A673 (cell line): ENCODE results near the gene ZNF473. TPM values are rescaled to one million over a fixed set of nuclear protein-coding genes. Genes with fewer than 3 reads are reported as not detected.

Experiments used
- BruUV-seq: library from RNA; stranded (reverse); fragments of 400-500 nt; replicated peaks from 2 replicates; lab custom pipeline; 2021; lab: Mats Ljungman, UMichigan
- CTCF ChIA-PET: fragments of 300-600 bp; sonication (Branson Sonifier 250); formaldehyde crosslinking; loops from one replicate; lab custom pipeline; 2022; ENCODE audit warnings: antibody characterized with exemption; lab: Charles Lee
- POLR2A ChIA-PET: fragments of 300-600 bp; sonication (Branson Sonifier 250); formaldehyde crosslinking; loops from one replicate; lab custom pipeline; 2022; ENCODE audit warnings: antibody characterized with exemption; ENCODE audit not compliant: low non-redundant PET; lab: Charles Lee
- DNase-seq: peaks from one replicate; pipeline ENCODE4 v3.0.0-alpha.2; 2015; ENCODE audit warnings: low spot score
- H3K27ac ChIP-seq: fragments of 200-600 bp; sonication (generic); 2 replicates; pipeline ENCODE4 v1.5.1; 2016; ENCODE audit warnings: mixed run types, low read depth, mild to moderate bottlenecking, mixed read lengths, antibody characterized with exemption, low read length; ENCODE audit not compliant: poor library complexity, severe bottlenecking
- H3K27me3 ChIP-seq: fragments of 200-600 bp; sonication (generic); replicated peaks from 2 replicates; pipeline ENCODE4 v1.6.1; 2017; ENCODE audit warnings: mixed run types, low read depth, mild to moderate bottlenecking, mixed read lengths, antibody characterized with exemption, low read length; ENCODE audit not compliant: insufficient read depth, poor library complexity
- H3K36me3 ChIP-seq: fragments of 200-600 bp; sonication (generic); 2 replicates; pipeline ENCODE4 v1.6.1; 2016; ENCODE audit warnings: mixed run types, mild to moderate bottlenecking, mixed read lengths, antibody characterized with exemption, low read length; ENCODE audit not compliant: insufficient read depth, poor library complexity, severe bottlenecking
- H3K4me1 ChIP-seq: fragments of 200-600 bp; sonication (generic); 2 replicates; pipeline ENCODE4 v1.6.1; 2017; ENCODE audit warnings: mixed run types, mild to moderate bottlenecking, mixed read lengths, antibody characterized with exemption, low read length; ENCODE audit not compliant: insufficient read depth, poor library complexity, severe bottlenecking
- H3K4me3 ChIP-seq: fragments of 200-600 bp; sonication (generic); 2 replicates; pipeline ENCODE4 v1.5.1; 2016; ENCODE audit warnings: low read depth, mixed run types, mild to moderate bottlenecking, mixed read lengths, low read length; ENCODE audit not compliant: poor library complexity, severe bottlenecking
- H3K9me3 ChIP-seq: fragments of 200-600 bp; sonication (generic); 2 replicates; pipeline ENCODE4 v1.6.1; 2016; ENCODE audit warnings: mixed run types, low read depth, mild to moderate bottlenecking, mixed read lengths, antibody characterized with exemption, low read length; ENCODE audit not compliant: poor library complexity, severe bottlenecking
- EZH2 ChIP-seq: fragments of 200-600 bp; sonication (generic); IDR thresholded peaks from 2 replicates; pipeline ENCODE4 v1.6.1; 2017; ENCODE audit warnings: borderline replicate concordance, low read depth, mild to moderate bottlenecking, mixed read lengths, antibody characterized with exemption, low read length; ENCODE audit not compliant: poor library complexity, severe bottlenecking
- intact Hi-C: fragments of 100-400 bp; cut with micrococcal nuclease; formaldehyde crosslinking; loops from one replicate; pipeline ENCODE4 v1.10.0; 2022; ENCODE audit not compliant: unreplicated experiment
- total RNA-seq: library from RNA; stranded (reverse); gene quantifications from 2 replicates; pipeline ENCODE4 v1.2.3, GENCODE V29; 2021
- TF ChIP-seq, protein P1 (sequence below): fragments of 300-800, 200-600 bp; sonication (generic); conservative IDR thresholded peaks from 2 replicates; pipeline ENCODE4 v1.5.1; 2017; ENCODE audit warnings: low read depth, mild to moderate bottlenecking, antibody characterized with exemption, low read length, moderate library complexity, mixed read lengths

ZNF473 gene
- total RNA-seq, 1 experiment from 2014 or later: 15.6 TPM

DNA sequence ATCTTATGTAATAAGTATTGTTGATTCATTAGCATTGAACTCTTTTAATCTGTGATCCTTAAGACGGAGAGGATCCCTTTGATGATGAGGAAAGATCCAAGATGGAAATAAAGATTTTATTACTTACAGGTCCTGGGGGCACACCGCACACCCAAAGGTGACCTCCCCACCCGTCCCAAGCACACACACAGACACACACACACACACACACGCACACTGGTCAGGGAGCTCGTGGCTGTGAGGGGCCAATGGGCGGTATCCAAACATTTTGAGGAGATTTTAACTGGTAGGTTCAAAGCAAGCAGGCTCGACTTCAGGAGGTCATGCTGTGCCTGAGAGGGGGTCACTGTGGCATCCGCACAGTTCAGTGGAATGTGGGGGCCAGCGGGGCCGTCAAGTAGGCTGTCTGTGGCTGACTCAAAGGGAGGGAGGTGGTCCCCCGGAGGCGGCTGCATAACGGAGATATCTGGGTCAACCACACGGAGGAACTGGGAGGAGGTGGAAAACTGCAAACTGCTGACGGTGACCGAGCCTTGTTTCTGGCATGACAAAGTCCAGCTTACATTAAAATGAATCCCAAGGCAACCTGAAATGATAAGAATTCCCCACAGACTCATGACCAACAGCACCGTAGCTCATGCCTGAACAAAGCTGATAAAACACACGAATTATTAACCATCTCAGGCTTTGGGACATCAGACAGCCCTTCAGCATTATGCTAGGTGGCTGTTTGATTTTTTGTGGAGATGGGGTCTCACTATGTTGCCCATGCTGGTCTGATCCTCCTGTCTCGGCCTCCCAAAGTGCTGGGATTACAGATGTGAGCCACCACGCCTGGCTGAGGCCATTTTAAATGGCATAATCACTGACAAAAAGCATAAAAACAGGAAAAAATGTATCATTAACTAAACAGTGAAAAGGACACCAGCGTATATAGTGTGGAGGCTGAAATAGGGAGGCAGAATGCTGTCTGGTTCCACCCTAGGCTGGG lies 43.9 kb upstream of the ZNF473 start:
- BruUV-seq: no TSS peak
- ChIA-PET CTCF (interaction anchor here (0.7 kb wide), 1 partner anchor 44 kb away, joined by 3 read pairs; no protein-coding TSS in a partner anchor), POLR2A (interaction anchor here (0.6 kb wide), 1 partner anchor 411 kb away, joined by 8 read pairs; no protein-coding TSS in a partner anchor)
- no peak for DNase-seq
- no peaks in the 10 kb centered on the region for H3K4me1 ChIP-seq
- no peaks in the 10 kb centered on the region for H3K9me3 ChIP-seq
- TF ChIP-seq, protein P1, sequence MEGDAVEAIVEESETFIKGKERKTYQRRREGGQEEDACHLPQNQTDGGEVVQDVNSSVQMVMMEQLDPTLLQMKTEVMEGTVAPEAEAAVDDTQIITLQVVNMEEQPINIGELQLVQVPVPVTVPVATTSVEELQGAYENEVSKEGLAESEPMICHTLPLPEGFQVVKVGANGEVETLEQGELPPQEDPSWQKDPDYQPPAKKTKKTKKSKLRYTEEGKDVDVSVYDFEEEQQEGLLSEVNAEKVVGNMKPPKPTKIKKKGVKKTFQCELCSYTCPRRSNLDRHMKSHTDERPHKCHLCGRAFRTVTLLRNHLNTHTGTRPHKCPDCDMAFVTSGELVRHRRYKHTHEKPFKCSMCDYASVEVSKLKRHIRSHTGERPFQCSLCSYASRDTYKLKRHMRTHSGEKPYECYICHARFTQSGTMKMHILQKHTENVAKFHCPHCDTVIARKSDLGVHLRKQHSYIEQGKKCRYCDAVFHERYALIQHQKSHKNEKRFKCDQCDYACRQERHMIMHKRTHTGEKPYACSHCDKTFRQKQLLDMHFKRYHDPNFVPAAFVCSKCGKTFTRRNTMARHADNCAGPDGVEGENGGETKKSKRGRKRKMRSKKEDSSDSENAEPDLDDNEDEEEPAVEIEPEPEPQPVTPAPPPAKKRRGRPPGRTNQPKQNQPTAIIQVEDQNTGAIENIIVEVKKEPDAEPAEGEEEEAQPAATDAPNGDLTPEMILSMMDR: no peak
- no peak for TF ChIP-seq EZH2
- no peak overlapping the region for H3K27ac ChIP-seq
- no peaks in the 10 kb centered on the region for H3K27me3 ChIP-seq
- intact Hi-C loops: no loop called here
- no peak overlapping the region for H3K4me3 ChIP-seq
- no peaks in the 10 kb centered on the region for H3K36me3 ChIP-seq

DNA sequence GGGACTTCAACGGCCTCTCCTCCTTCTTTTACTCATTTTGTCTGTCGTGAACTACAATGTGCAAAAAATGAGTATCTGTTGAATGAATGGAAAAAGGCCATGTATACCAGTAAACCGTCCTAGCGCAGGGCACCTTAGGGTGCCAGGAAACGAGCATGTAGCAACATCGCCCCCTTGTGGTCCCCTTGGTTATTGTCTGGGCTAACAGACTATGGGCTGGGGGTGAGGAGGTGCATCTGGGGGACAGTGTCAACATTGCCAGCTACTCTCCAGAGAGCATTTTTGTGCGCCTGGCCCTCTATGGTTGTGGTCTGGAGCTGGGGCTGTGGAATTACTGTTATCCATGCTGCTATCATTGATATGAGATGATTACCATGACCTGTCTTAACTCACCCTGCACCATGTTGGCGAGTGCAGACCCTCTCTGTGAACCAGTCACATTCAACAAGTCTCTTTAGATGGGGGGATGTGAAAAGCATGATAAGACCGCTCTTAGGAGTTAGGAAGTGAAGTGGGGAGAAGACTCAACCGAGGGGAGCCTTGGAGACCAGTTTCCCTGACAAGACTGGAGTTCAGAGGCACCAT lies 42.1 kb upstream of the ZNF473 start:
- Histone ChIP-seq H3K36me3 (no peaks in the 10 kb centered on the region), H3K9me3 (no peaks in the 10 kb centered on the region), H3K4me1 (no peaks in the 10 kb centered on the region), H3K27me3 (no peaks in the 10 kb centered on the region), H3K4me3 (no peak overlapping the region), H3K27ac (no peak overlapping the region)
- intact Hi-C loops: loop anchor here (1.0 kb wide), 1 partner anchor 46 kb away; no protein-coding TSS in a partner anchor
- no TSS peak for BruUV-seq
- TF ChIP-seq, protein P1: peak; percentile 96
- no peak for TF ChIP-seq EZH2
- CTCF ChIA-PET: no interaction called here
- DNase-seq: peak; percentile 71
- POLR2A ChIA-PET: no interaction called here

DNA sequence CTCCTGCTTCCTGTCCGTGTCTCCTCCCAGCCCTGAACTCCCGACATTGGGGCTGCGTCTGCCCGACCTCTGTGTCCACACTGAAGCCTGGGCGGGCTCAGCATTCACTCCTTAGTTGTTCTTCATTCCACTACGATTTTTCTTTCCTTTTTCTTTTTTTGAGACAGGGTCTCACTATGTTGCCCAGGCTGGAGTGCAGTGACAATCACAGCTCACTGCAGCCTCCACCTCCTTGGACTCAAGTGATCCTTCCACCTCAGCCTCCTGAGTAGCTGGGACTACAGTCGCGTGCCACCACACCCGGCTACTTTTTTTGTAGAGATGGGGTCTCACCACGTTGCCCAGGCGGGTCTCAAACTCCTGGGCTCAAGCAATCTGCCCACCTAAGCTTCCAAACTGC lies 41.3 kb upstream of the ZNF473 start:
- Histone ChIP-seq H3K27ac (no peak overlapping the region), H3K9me3 (no peaks in the 10 kb centered on the region), H3K36me3 (no peaks in the 10 kb centered on the region), H3K27me3 (no peaks in the 10 kb centered on the region), H3K4me3 (no peak overlapping the region), H3K4me1 (no peaks in the 10 kb centered on the region)
- CTCF ChIA-PET: interaction anchor here (0.9 kb wide), 1 partner anchor 46 kb away, joined by 4 read pairs; no protein-coding TSS in a partner anchor
- TF ChIP-seq, protein P1: no peak
- TF ChIP-seq EZH2: no peak
- intact Hi-C loops: no loop called here
- DNase-seq: no peak
- BruUV-seq: no TSS peak
- POLR2A ChIA-PET: no interaction called here
